ENCODE measurements around the gene SH3RF3.
"Not testable (repeated sequence)": the region's sequence is repeated elsewhere in the genome, so short reads cannot be mapped to it uniquely, and the experiment has no call there.

SH3RF3 gene

DNA sequence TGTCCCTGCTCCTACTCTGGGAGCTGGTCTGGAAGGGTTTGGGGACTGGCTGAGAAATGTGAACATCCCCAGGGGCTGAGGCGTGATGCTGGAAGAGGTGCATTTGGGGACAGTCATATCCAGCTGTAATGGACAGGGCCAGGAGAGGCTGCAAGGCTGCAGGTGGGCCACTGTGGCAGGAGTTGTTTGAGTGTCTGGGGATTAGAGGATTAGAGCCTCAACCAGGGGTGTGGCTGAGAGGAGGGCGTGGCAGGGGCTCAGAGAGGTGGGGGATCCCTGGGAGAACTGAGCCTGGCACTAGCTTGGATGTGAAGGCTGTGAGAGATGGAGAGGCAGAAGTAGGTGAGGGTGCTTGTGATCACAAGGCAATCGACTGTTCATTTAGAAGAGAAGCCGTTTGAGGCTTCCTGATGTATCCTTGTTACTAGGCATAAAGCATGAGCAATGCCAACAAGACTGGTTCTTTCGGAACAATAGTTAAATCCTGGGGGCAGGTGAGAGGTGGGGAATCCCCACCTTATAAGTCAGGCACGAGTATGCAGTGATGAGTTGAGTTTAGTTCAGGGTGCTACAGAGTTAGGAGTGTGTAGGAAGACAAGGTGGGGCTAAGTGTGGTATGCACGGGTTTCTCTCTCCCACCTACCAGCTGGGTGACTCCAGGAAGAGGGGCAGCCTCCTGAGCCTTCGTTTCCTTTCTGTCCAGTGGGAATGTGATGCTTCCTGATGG is 31.9 kb downstream of the SH3RF3 start:
- no peak for DNase-seq

DNA sequence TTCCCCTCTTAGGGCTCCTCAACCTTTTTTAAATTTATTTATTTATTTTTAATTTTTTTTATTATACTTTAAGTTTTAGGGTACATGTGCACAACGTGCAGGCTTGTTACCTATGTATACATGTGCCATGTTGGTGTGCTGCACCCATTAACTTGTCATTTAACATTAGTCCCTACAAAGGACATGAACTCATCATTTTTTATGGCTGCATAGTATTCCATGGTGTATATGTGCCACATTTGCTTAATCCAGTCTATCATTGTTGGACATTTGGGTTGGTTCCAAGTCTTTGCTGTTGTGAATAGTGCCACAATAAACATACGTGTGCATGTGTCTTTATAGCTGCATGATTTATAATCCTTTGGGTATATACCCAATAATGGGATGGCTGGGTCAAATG is 33.4 kb downstream of the SH3RF3 start:
- not testable (repeated sequence) for DNase-seq

DNA sequence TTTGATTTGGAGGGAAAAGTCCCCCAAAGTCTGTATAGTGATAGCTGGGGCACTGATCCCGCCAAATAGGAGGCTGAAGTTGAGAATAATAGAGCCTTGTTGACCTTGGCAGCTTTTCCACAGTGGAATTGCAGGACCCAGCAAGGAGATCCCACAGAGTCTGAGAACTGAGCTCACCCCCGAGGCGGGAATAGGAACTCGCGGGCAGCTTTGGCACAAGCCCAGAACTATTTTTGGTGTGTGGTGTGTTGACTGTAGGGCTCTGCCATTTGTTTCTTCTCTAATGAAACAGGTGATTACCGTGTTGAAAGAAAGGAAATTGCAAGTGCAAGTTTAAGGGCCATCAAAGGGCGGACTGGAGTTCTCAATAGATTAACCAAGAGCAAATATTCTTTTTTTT is 34.0 kb downstream of the SH3RF3 start:
- peak; percentile 27 for DNase-seq

DNA sequence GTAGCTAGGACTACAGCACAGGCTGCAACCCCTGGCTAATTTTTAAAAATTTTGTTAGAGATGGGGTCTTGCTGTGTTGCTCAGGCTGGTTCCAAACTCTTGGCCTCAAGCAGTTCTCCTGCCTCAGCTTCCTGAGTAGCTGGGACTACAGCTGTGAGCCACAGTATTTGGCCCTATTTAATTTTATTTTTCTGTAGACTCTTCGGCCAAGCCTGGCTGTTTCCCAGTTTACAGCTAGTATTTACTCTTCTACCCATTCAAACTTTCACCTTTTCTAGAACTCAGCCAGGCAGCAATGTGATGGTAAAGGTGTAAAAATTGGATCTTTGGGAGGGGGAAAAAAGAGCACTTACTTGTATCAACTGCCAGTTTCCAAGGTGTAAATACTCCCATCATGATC is 35.3 kb downstream of the SH3RF3 start:
- DNase-seq, result no peak

DNA sequence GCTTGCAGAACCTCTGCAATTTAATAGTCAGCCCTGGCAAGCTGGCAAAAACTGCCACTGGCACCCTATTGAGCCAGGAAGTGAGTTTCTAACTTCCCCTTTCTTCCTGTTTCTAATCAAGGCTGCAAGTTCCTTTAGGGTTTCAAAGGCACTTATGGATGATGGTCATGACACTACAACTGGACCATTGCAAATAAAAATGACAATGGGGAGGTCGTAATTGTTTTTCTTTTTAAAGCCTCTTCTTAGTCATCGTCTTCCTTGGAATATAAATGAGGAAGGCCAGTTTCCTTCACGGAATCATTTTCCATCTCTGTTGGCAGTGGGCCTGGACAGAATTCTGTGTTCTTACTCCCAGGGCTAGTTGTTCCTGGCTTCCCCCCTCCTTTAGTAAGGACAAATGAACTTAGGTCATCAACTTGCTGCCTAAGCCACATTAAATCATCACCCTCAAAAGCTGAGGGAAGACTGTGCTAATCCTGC is 35.8 kb downstream of the SH3RF3 start:
- no peak for DNase-seq

DNA sequence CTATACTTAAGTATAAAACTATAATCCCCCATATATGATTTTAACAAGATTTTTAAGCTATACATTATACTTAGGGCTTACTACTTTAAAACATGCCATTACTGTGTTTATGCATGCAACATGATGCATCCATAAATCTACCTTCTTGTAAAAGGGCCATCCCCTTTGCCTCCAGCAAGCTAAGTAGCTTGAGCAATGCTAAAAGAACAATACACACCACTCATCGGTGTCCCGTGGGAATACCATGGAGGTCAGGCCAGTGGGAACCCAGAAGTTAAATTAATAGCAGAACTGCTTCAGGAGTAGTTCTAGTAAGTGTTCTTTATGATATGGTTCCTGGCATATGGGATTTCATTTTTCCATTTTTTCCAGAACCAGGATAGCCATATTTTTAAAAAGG is 37.8 kb downstream of the SH3RF3 start:
- no peak for DNase-seq

DNA sequence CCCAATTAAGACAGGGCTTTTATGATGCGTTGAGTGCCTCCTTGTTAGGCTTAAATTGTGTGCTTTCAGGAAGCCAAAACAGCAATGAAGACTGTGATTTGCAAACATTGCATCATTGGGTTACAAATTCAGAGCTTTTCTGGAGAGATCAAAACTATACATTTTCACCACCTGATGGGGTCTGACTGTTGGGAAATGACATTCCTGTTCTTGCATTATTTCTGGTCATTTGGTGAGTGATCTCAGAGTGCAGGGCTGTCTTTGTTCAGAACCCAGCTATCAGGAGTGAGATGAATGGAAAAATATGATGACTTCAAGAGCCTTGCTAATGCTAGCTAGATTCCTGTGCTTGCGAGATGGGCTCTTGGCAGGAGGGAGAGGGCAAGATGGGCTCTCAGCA is 39.1 kb downstream of the SH3RF3 start:
- no peak for DNase-seq

DNA sequence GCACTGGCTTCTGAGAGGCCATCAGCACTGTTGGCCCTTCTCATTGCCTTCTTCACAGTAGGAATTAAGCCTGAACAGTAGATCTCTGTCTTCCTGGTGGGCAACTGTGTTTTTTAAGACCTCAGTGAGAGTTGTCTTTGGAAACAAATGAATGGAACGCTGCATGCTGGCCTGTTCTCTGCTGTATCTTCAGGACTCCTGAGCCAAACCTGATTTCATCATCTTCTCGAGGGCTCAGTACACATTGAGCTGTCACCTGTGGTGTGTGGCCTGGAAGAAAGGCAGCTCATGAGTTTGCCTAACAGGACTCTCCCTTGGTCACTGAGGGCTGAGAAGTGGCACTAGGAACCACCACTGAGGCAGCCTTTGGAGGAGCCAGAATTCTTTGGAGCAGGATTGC is 39.7 kb downstream of the SH3RF3 start:
- DNase-seq, result no peak

DNA sequence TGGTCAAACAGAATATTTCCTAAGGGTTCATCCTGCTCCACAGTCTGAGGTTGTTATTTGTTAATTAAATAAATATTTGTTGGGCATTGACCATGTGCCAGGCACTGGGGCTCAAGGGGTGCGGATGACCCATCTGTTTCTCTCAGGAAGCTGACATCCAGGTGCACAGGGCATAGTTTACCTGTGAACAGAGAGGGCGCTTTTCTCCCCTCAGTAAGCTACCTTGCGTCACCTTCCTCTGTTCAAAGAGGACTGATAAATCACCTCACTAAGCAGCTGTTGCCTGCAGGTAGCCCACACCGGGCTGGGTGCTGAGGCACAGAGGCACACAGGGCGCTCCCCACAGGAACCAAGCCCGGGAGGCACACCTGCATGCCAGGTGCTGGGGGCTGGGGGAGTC is 41.6 kb downstream of the SH3RF3 start:
- DNase-seq, result no peak

DNA sequence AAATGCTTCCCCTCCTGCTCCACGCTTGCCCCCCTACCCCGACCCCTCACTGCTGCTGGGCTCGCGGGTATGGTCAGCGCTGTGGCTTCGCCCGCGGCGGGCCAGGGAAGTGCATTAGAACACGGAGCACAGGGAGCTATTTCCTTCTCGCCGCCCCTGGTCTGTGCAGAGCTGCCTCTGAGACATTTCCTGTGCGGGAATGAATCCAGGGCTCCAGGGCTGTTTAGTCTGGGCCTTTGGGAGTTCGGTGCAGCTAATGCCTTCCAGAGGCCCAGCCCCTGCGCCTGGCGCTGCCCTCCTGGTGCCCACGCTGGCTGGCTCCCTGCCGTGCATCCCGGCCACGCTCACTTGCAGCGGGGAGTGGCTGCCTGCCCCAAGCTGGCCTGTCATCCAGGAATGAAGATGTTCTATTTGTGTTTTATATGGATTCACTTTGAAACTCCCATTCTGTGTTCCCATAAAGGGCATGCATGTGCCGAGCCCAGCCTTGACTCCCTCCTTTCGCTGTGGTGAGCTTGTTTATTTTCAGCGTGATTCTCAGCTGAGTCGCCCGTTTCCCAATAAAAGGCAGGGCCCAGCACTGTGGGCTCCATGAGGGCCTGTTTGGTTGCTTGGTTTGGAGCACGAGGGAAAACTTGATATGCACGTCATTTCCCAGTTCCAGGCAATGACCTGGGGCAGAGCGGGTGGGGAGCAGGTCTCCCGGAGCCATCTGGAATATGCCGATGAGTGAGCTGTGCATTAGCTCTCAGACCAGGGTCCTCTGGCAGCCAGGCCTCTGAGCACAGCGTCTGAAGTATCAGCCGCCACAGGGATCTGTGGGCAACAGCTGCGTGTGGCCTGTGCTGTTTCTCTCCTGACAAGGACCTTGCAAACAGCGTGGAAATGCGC is 42.7 kb downstream of the SH3RF3 start:
- no peak for DNase-seq

DNA sequence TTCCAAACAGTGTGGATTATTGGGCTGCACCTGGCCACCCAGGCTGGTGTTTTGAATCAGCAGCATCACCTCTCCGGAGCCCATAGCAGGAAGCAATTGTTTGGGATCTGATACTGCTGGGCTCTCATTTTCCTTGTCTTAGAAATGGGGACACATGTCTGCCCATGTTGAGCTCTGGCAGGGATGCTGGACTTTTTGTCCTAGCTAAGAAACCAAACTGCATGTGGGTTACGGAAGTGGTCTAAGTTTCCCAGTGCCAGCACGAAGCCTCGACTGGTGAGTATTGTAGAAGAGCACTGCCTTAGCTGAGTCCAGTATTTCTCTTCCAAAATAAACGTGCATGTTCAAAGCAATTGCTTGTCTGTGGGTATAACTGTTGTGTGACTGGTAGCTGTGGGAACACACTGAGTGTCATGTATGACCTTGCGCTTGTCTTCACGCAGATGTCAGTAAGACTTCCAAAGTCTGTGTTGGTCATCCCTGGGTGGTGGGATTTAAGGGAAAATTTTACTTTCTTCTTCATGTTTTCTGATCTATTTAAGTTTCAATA is 43.6 kb downstream of the SH3RF3 start:
- no peak for DNase-seq

DNA sequence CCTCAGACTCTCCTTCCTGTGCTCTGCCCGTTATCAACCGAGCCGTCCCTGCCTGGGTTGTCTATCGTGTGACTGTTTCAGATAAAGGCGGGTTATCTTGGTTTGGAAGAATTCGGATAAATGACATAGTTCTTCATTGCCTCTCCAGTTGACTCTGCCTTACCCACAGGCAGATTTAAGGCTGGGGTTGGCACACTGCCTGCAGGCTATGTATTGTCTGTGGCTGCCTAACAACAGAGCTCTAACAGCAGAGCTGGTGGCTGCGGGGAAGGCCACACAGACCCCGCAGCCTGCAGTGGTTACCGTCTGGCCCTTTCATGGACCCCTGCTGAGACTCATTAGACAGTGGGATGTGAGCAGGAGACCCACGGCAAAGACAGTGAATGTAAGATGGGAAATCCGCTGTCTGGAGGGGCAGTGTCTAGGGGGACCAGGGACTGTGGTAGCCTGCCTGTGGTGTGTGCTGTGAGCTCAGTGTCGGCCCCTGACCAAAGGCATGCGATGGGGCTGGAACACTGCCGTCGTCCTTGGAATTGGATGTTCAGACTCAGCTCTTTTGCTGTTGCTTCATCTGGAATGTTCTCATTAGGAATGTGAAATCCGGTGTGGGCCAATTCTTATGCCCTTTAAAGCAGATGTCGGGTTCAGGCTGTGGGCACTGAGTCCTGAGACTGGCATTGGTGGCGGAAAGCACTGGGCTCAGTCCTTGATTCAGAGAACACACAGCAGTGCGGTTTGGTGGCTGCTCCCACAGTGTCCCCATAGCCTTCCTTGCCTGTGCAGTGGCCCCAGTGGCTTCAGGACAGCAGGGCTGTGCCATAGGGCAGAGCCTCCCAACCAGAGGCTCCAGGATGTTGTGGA is 44.5 kb downstream of the SH3RF3 start:
- no peak for DNase-seq

DNA sequence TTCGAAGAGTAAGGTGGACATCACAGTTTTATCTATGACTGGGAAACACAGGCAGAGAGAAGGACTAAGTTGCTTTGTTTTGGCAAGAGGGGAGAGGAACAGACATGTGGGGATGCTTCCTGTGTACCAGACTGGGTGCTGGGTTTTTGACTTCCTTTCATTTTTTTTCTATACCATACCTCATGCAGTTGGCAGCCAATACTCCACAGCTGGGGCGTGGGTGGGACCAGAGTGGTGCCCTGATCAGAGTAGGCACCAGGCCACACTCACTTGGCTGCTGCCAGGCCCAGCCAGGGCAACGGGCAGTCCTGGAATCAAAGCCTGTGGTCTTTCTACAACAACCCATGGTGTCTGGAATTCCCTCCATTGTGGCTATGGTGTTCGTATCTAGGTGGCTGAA is 45.2 kb downstream of the SH3RF3 start:
- no peak for DNase-seq

DNA sequence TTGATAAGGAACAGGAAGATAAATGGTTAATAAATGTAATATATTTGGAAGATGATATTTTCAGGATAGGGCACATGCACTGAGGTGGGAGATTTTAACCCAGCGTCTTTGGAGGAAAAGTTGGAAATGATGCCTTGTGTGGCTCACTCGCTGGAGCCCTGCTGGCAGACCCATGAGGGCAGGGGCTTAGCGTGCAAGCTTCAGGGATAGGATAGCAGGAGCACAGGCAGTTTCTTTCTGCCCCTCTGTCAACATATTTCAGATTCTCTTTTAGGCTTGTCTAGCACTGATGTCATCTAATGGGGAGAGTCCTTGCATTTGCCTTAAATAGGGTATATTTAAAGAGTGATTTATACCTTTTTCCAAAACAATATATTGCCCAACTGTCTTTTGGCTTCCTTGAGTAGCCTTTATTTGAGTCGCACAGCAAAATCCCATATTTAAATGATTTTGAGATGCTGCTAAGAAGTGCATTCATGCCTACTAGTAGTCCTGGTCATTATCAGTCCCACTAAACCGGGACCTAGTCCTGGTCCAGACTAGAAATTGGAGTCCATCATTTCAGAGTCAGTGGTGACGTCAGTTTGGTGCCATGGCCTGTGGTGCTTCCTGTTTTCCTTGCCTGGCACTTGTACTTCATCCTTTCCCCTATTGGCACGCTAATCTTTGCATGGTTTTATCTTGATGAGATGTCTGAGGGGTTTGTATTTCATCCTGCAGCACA is 45.8 kb downstream of the SH3RF3 start:
- no peak for DNase-seq

DNA sequence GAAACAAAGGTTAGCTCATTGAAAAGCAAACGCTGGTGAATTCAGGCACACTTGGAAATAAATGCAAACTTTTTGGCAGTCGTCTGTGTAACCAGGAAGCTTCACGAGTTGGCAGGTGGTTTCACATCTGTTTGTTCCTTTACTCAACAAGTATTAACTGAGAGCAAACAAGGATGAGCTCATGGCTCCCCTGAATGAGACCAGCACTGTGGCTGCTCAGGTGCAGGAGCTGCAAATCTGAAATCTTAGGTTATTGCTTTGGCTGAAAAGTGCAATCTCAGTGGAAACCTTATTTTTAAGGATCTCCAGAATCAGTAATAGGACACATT is 46.3 kb downstream of the SH3RF3 start:
- no peak for DNase-seq

DNA sequence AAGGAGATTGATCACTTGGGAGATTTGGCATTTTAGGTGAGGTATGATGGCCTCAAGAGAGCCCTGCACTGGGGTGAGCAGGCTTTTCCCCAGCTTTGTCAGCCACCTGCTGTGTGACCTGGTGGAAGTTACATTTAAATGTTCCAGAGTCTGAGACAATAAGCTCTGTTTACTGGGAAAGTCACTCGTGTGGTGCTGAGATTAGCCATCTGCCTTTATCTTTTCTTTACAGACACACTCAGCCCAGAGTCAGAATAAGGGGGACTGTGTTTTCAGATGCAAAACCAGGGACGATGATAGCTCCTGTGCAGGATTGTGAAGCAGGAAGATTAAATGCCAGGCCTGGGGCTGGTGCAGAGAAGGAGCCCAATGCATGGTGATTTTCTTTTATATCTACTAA is 47.9 kb downstream of the SH3RF3 start:
- no peak for DNase-seq

DNA sequence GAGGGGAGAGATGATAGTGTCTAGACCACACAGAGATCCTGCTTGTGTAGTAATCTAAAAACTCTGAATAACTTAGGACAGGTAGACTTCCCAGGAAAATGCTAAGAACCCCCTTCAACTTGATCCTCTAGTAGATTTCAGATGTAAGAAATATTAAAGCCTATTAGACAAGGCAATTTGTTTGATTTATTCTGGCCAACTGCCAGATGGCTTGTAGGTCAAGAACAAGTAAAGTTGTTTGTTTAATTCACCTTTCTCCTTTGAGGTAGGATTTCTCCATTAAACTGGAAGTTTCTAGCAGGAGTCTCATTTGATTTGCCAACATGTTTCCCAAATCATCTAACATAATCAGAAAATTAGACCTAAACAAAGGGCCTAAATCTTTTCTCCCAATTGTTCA is 48.6 kb downstream of the SH3RF3 start:
- DNase-seq, result no peak

DNA sequence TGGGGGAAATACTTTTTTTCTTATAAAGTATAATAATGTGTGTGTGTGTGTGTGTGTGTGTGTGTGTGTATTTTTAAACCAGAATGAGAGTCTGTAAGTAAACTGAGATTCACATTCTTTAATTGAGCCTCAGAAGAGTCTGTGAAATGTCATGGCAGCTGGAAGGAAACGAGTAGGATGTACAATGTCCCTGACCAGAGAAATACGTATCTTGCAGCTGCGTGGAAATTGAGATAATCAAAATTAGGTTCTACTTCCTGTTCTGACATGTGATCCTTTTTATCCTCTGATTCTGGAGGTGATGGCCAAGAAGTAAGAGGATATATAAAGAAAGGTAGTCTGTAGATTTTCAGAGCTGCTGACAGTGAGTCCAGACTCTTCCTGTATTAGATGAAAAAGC is 50.0 kb downstream of the SH3RF3 start:
- no peak for DNase-seq

DNA sequence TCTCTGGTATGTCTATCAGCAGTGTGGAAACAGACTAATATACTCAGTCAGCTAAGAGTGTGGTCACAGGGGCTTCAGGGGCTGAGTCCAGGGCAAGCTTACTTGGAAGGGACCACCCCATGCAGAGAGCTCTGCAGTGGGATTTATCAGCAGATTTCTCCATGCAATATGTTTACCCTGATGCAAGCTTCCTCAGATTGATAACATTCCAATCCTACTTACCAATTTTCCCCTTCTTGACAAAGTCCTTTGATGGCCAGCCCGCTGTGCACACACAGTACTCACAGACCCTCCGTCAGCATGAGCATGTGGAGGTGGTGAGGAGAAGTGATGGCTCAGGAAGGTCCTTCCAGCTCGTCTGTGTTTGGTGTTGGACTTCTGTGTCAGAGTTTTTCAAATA is 51.8 kb downstream of the SH3RF3 start:
- no peak for DNase-seq

DNA sequence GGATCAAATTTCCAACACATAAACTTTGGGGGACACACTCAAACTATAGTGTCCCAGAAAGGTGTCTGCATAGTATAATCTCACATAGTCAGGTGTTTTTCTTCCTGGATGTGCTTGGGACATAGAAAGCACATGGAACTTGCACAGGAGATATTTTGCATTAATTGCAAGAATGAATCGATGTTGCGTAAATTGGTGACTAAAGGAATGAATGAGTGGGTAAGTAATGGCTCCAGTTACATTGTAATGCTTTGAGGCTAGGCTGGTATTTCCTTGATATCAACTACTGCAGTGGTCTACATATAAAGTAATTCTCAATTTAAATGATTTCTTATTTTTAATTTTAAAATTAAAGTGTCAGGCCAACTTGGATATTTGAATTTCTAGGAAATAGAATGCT is 53.4 kb downstream of the SH3RF3 start:
- no peak for DNase-seq

DNA sequence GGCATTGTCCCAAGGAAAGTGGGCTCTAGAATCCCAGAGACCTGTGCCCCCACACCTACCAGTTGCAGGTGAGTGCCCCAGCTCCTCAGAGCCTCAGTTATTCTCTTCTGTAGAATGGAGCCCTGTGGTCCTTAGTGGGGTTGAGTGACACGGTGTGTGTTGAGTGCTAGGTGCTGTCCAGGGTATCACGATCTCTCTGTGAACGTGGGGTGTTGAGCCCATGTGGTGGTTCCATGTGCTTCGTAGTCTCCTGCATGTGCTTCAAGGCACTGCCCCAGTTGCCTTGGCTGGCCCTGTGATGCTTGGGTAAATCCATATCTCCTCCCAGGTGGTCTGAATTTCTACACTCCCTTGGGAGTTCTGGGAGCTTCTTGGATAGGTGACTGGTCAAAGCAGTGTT is 54.9 kb downstream of the SH3RF3 start:
- DNase-seq, result no peak

DNA sequence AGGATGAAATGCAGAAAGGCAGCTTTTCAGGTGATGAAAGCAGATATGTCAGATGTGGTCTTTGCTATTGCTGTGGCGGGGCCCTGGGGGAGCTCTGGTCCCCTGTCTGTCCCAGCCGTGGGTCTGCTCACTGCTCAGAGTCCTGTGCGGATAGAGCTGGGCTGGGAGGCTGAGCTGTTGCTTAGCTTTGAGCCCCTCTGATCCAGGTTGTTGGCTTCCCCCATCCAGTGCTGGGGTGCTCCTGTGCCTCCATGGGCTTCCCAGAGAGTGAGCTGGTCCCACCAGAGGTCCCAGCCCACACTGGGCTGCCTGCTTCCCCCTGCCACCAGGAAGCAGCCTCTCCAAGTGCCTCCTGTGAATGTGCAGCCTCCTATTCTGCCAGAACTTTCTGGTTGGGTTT is 55.4 kb downstream of the SH3RF3 start:
- DNase-seq, result no peak

DNA sequence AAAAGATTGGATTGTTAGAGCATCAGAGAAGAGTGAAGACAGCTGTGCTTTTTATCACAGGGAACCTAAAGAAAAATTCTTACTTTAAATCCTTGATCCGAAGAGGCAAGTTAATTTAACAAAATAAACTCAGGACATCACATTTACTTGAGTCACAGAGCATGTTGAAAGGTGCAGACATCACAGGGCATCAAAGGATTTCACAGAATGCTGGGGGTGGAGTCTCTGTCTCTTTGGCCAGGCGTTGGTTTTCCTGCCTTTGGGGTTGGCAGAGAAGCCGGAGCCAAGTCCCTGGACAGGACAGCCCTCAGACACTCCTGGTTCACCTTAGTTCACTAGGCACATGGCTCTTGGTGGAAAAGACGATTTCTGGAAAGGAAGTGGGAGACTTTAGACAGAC is 56.3 kb downstream of the SH3RF3 start:
- DNase-seq, result no peak
